Superior temporal gyrus (tissue), 1 donor: ENCODE results near the gene NACA.

Source experiments
- DNase-seq: peaks from one replicate; pipeline ENCODE4 v3.0.0-alpha.2; 2016; ENCODE audit errors: extremely low spot score

Gene NACA

DNA sequence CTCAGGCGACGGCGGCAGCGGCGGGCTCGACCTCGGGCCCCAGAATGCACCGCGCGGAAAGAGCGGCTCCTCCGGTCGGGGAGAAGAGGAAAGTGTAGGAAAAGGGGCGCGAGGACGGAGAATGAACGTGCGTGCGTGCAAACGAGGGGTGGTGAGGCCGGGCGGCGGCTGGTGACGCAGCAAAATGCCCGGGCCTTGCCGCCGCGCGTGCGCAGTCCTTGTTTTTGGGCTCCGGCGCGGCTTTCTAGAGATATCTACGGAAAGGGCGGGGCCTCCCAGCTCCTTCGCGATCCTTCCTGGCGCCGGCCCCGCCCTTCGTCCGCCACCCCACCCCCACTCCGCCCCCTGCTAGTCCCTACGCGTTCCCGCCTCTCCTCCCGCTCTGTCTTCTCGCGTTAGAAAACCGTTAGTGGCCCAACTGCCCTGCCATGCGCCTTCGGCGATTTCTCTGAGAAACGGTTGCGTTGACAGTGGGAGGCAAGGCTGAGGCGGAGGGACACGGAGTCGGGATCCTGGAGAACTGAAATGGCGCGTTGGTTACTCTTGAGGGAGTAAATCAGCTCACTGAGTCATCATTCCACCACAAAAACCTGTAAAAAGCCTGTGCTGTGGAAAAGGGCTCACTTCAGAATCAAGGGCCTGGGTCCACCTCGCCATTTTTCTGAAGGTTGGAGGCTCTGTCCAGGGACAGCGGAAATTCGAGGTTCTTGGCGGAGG, 36.8 kb downstream of the NACA start, which contains the start of gene PTGES3:
PTGES3 (minus strand) TSS at position 156 of the 717 bp plus-strand sequence. CDS start 285 bp downstream, outside the sequence.
- peak; percentile 94 for DNase-seq

DNA sequence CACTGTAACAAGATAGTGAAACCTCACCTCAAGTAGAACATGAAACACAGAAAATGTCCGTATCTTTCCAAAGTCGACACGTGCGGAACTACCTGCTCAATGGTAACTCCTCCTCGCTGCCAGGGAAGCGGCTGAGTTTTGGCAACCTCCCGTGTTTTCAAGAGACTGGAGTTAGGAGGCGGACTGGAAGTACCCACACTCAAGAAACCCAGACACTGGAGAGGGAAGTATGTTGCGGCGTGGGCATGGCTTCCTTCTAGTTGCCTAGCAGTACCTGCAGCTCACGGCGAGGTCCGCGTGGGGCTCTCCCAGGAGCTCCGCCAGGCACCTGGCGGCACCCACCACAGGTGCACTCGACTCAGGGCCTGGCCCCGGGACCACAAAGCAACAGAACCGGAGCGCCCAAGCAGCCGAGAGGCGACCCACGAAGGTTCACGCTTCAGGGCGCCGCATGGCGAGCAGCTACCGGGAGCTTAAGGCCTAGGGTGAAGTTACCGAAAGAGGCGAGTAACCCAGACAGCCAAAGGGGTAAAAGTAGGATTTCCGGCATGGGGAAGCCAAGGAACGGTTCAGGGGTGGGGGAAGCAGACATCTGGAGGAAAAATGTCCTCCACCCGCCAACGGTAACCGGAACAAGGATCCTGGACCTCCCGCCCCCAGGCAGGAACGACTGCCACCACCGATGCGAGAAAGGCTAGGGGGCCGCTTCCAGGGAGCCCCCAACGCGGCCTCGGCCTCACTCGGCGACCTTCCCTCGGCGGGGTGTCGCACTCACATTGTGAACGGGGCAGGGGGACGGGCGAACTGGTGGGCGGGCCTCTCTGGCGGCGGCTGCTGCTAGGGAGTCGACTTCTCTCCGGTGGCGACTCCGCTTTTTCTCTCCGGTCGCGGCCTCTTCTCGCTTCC, 37.6 kb downstream of the NACA start:
- peak; percentile 57 for DNase-seq

DNA sequence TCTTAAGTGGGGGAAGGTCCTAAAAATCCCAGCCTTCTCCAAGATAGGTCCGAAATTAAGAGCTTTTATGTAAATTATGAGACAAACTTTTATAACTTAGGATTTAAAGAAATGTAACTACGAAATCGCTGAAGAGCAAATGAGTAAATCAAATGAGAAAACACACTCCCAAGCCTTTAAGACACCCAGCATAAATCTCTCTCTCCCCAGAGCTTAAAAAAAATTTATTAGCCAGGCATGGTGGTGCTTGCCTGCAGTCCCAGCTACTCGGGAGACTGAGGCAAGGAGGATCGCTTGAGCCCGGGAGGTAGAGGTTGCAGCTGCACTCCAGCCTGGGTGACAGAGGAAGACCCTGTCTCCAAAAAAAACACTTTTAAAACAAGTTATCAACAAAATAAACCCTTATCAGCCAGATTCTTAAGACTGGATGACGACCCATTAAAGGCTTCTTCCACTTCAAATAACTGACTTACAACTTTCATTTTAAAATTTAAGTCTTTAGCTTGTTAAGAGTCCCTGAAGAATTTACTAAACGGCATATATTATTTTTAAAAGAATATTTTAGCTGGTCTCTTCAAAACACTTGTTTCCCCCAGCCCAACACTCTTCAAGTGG, 40.2 kb downstream of the NACA start:
- peak; percentile 18 for DNase-seq

DNA sequence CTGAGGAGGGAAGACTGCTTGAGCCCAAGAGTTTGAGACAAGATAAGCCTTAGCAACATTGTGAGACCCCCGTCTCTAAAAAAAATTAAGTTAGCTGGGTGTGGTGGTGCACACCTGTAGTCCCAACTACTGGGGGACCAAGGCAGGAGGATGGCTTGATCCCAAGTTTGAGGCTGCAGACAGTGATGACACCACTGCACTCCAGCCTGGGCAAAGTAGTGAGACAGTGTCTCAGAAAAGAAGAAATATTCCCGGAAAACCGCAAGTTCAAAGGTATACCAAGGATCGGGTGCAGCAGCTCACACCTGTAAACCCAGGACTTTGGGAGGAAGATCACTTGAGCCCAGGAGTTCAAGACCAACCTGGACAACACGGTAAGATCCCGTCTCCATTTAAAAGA, 42.8 kb downstream of the NACA start:
- no peak for DNase-seq

DNA sequence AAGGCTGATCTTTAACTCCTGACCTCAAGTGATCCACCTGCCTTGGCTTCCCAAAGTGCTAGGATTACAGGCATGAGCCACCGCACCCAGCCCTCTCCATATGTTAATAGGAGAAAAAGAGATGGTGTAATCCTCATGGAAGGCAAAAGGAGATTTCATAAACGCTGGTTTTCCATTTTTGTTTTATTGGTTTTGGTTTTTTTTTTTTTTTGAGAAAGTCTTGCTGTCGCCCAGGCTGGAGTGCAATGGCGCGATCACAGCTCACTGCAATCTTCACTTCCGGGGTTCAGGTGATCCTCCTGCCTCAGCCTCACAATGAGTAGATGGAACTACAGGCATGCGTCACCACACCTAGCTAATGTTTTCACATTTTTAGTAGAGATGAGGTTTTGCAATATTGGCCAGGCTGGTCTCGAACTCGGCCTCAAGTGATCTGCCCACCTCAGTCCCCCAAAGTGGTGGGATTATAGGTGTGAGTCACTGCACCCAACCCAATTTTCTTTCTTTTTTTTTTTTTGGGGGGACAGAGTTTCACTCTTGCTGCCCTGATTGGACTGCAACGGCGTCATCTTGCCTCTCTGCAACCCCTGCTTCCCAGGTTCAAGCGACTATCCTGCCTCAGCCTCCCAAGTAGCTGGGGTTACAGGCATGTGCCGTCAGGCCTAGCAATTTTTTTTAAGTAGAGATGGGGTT, 45.1 kb downstream of the NACA start:
- DNase-seq = no peak

DNA sequence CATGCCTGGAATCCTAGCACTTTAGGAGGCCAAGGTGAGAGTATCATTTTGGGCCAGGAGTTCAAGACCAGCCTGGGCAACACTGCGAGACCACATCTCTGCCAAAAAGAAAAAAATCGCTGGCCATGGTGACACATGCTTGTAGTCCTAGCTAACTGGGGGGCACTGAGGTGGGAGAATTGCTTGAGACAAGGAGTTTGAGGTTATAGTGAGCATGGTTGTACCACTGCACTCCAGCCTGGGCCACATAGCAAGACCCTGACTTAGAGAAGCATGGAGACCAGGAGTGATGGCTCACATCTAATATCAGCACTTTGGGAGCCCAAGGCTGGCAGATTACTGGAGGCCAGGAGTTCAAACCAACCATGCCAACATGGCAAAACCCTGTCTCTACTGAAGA, 46.2 kb downstream of the NACA start:
- no peak for DNase-seq

DNA sequence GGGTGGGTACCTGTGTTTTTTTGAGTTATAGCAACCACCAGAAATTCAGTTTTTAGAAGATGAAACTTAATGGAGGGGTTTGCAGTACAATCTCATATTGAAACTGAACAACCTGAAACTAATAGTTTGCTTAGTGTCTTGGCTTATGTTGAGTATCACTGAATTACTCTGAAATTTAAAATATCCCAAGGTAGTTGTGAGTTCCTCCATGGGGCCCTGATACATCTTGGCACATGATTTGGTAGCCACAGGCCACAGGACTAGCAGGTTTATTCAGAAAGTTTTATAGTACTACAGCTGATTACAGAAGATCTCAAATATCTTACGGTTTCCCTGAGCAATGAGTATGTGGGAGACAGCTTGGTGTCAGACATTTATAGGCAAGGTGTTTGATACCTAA, 47.4 kb downstream of the NACA start:
- no peak for DNase-seq

DNA sequence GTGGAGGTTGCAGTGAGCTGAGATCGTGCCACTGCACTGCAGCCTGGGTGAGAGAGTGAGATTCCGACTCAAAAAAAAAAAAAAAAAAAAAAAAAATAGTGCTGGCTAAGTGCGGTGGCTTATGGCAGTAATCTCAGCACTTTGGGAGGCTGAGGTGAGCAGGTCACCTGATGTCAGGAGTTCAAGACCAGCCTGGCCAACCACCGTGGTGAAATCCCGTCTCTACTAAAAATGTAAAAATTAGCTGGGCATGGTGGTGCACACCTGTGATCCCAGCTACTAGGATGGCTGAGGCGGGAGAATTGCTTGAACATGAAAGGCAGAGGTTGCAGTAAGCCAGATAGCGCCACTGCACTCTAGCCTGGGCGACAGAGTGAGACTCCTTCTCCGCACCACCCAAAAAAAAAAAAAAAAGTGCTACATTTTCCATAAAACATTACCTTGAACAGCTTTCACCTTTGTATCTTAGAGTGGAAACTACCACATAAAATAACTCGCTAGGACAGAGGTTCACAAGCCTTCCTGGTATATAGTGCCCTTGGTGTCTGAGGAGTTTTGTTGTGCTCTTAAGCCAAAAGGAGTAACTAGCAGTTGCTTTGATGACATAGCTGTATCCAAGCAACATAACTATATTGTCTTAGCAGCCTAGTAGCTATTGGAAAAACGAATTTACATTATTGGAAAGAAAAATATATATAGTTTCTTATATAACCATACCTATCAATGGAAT, 48.1 kb downstream of the NACA start:
- no peak for DNase-seq

DNA sequence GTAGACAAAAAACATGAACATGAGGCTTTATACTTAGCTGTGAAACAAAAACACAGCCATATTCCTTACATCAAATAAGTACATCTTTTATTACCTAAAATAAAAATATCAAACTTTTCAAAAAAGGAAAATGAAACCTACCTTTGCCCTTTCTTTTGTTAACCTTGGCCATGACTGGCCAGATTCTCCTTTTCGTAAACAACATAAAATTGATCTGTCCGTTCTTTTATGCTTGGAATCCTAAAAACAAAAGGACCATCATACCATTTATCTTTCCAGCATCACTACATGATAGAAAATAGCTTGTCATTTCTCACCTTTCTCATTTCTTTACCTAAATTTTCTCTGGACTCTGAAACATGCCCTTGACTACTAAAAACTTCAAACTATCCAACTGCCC, 53.5 kb downstream of the NACA start:
- no peak for DNase-seq

DNA sequence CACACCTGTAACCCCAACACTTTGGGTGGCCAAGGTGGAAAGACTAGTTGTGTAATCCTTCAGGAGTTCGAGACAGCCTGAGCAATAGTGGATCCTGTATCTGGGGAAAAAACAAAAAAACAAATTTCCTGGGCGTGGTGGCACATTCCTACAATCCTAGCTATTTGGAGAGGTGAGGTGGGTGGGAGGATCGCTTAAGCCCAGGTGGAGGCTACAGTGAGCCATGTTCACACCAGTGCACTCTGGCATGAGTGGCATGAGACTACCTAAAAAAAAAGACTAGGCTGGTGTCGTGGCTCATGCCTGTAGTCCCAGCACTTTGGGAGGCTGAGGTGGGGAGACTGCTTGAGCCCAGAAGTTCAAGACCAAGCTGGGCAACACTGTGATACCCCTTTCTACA, 54.3 kb downstream of the NACA start:
- no peak for DNase-seq

DNA sequence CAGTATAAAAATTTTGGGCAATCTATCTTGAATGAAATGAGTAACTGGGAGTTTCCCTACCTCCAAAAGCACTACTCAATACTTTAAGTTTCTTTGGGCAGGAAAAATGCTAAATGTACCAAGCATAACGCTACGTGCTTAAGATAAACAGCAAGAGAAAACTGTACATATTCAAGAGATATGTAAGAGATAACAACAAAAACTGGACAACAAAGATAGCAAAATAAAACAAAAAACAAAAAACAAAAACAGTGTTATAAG, 57.0 kb downstream of the NACA start:
- DNase-seq = no peak
